ENCODE results near the gene ARHGEF9. TPM values are rescaled to one million over a fixed set of nuclear protein-coding genes. Genes with fewer than 3 reads are reported as not detected.
"Not testable (repeated sequence)": the region's sequence is repeated elsewhere in the genome, so short reads cannot be mapped to it uniquely, and the experiment has no call there.

Gene ARHGEF9
- polyA plus RNA-seq (71.9 and 73.5 TPM in 2 replicates), polyA minus RNA-seq (134 and 153 TPM in 2 replicates)

GRCh38 chrX:63784902-63785707, at the start of gene ARHGEF9:
ARHGEF9 (minus strand) TSS chrX:63785214; CDS start chrX:63785145, 69 bp downstream.
- Histone ChIP-seq H4K20me1 (ENCODE audit: insufficient read depth) (no peaks in the 10 kb centered on the region), H3K9ac (ENCODE audit: low read length) (peak within 1 kb of the TSS; percentile 72), H3F3A (ENCODE audit: insufficient read depth, low read length, poor library complexity, severe bottlenecking) (no peaks in the 10 kb centered on the region), H3K27ac (ENCODE audit: low read length) (peak within 1 kb of the TSS; percentile 51), H3K79me2 (replicated peaks; ENCODE audit: insufficient read depth, low read length) (no peaks in the 10 kb centered on the region), H3K9me3 (ENCODE audit: low read length) (no peaks in the 10 kb centered on the region), H3K4me3 (ENCODE audit: low read length) (peak within 1 kb of the TSS; percentile 69), H3K27me3 (ENCODE audit: insufficient read depth, low read depth, low read length) (no peaks in the 10 kb centered on the region), H3K36me3 (ENCODE audit: insufficient read depth, low read length) (no peaks in the 10 kb centered on the region), H2AFZ (ENCODE audit: low read depth, low read length) (peak within 1 kb of the TSS; percentile 51), H3K4me2 (ENCODE audit: low read length) (peak within 1 kb of the TSS; percentile 30), H3K9me2 (ENCODE audit: insufficient read depth, low read length) (no peaks in the 10 kb centered on the region)
- TF ChIP-seq, protein P1, sequence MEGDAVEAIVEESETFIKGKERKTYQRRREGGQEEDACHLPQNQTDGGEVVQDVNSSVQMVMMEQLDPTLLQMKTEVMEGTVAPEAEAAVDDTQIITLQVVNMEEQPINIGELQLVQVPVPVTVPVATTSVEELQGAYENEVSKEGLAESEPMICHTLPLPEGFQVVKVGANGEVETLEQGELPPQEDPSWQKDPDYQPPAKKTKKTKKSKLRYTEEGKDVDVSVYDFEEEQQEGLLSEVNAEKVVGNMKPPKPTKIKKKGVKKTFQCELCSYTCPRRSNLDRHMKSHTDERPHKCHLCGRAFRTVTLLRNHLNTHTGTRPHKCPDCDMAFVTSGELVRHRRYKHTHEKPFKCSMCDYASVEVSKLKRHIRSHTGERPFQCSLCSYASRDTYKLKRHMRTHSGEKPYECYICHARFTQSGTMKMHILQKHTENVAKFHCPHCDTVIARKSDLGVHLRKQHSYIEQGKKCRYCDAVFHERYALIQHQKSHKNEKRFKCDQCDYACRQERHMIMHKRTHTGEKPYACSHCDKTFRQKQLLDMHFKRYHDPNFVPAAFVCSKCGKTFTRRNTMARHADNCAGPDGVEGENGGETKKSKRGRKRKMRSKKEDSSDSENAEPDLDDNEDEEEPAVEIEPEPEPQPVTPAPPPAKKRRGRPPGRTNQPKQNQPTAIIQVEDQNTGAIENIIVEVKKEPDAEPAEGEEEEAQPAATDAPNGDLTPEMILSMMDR (IDR thresholded peaks at IDR 0.05; ENCODE audit: poor library complexity, severe bottlenecking), result no peak
- TF ChIP-seq EP300 (conservative IDR thresholded peaks at IDR 0.05; ENCODE audit: poor library complexity, severe bottlenecking) (no peak), TAF1 (IDR thresholded peaks at IDR 0.05; ENCODE audit: low read depth) (peak; percentile 11), EZH2 (IDR thresholded peaks at IDR 0.05; ENCODE audit: borderline replicate concordance, insufficient read depth, low read length, poor library complexity, severe bottlenecking) (no peak), SMC3 (conservative IDR thresholded peaks at IDR 0.05; ENCODE audit: poor library complexity) (no peak)

GRCh38 chrX:63825446-63825845, 40.4 kb upstream of the ARHGEF9 start:
- not testable (repeated sequence) for H2AFZ ChIP-seq (ENCODE audit: low read depth, low read length); H3K9ac ChIP-seq (ENCODE audit: low read length); H3K9me3 ChIP-seq (ENCODE audit: low read length); H3K4me2 ChIP-seq (ENCODE audit: low read length); H3K4me3 ChIP-seq (ENCODE audit: low read length); H3K27ac ChIP-seq (ENCODE audit: low read length); H3K79me2 ChIP-seq (replicated peaks; ENCODE audit: insufficient read depth, low read length); H3F3A ChIP-seq (ENCODE audit: insufficient read depth, low read length, poor library complexity, severe bottlenecking); H3K9me2 ChIP-seq (ENCODE audit: insufficient read depth, low read length); H3K36me3 ChIP-seq (ENCODE audit: insufficient read depth, low read length); H3K27me3 ChIP-seq (ENCODE audit: insufficient read depth, low read depth, low read length); H4K20me1 ChIP-seq (ENCODE audit: insufficient read depth)

- Histone ChIP-seq H2AFZ (ENCODE audit: low read depth, low read length) (no peak overlapping the region), H3K27ac (ENCODE audit: low read length) (no peak overlapping the region), H3K36me3 (ENCODE audit: insufficient read depth, low read length) (no peaks in the 10 kb centered on the region), H3K4me3 (ENCODE audit: low read length) (no peak overlapping the region), H3F3A (ENCODE audit: insufficient read depth, low read length, poor library complexity, severe bottlenecking) (no peaks in the 10 kb centered on the region), H3K4me2 (ENCODE audit: low read length) (no peak overlapping the region), H3K79me2 (replicated peaks; ENCODE audit: insufficient read depth, low read length) (no peaks in the 10 kb centered on the region), H4K20me1 (ENCODE audit: insufficient read depth) (no peaks in the 10 kb centered on the region), H3K27me3 (ENCODE audit: insufficient read depth, low read depth, low read length) (no peaks in the 10 kb centered on the region), H3K9me3 (ENCODE audit: low read length) (no peaks in the 10 kb centered on the region), H3K9ac (ENCODE audit: low read length) (no peak overlapping the region), H3K9me2 (ENCODE audit: insufficient read depth, low read length) (no peaks in the 10 kb centered on the region)
- TF ChIP-seq REST (IDR thresholded peaks at IDR 0.05; ENCODE audit: borderline replicate concordance) (no peak), RAD21 (conservative IDR thresholded peaks at IDR 0.05) (no peak), TAF1 (IDR thresholded peaks at IDR 0.05; ENCODE audit: low read depth) (no peak), POLR2AphosphoS5 (IDR thresholded peaks at IDR 0.05) (no peak), EZH2 (IDR thresholded peaks at IDR 0.05; ENCODE audit: borderline replicate concordance, insufficient read depth, low read length, poor library complexity, severe bottlenecking) (no peak), MXI1 (conservative IDR thresholded peaks at IDR 0.05; ENCODE audit: poor library complexity, severe bottlenecking) (no peak), SMC3 (conservative IDR thresholded peaks at IDR 0.05; ENCODE audit: poor library complexity) (no peak)
Measured at GRCh38 chrX:63818156-63818555, 33.1 kb upstream of the ARHGEF9 start.

Measured in neural cell (in vitro differentiated cells).